Stimulated activated CD4-positive, alpha-beta T cell treated with anti-CD3 and anti-CD28 coated beads, Interleukin-12 subunit alpha, Interleukin-12 subunit beta, amount 100 ng/mL, for 48 hours (primary cell): ENCODE results near the gene ZBTB33.

Experiments used
- DNase-seq, 3 donors: peaks; one replicate each; pipeline ENCODE4 v3.0.0-alpha.2; 2020; ENCODE audit warnings: low read depth in 2 of 3, low spot score in 1 of 3

The ZBTB33 gene

GRCh38 chrX:120304256-120304655 is 53.6 kb downstream of the ZBTB33 start:
- no peak for DNase-seq

DNA sequence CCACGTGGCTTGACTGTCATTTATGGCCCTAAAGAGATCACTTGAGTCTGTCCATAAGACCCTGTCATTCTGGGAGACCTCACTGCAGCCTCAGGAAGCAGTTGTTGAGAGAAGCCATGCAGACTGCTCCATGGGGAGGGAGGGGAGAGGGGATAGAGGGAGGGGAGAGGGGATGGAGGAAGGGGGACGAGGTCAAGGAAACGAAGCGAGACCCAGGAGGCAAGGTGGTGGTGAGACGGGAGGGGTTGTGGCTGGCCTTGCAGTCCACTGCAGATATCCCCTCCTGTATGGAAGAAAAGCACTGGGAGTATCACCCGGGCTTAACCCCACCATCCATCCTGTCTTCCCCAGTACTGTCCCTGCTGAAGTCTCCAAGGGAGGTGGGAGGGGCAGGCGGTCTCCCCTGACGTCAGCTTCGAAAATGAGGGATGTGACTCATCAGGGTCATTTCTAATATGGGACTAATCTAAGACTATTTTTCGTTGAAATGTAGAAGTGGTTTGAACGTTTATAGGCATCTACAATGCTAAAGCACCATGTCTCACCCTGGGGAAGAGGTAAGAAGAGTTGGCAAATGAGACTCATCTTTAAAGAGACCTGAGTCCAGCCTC is 55.0 kb downstream of the ZBTB33 start:
- DNase-seq = no peak

DNA sequence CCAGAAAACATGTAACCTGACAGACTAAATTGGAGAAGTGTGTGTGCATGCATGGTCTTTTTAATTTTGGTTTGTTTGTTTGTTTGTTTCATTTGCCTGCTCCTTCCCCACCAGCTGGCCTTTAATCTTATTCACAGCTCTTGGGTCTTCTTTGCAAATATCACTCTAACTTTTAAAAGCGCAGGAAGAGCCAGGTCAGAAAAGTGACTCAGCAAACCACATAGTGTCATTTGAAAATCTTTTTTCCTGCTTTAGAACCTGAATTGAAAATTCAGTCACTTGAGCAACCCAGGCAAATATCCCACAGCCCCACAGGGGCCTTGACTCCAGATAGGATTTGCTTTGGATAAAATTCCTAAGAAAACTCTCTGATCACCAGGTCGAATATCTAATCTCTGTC is 56.0 kb downstream of the ZBTB33 start:
- no peak for DNase-seq
